Measurements from ENCODE around the gene IMP4.
A peak's percentile ranks its signal among the peaks of the same experiment; 100 is the strongest.

IMP4 gene

GRCh38 chr2:130369965-130370341, 27.3 kb downstream of the IMP4 start:
- in situ Hi-C loops (cut with MboI; ENCODE audit: low pct_unique_long_range_greater_than_20kb, low sequenced_read_pairs, unreplicated experiment), result no loop called here
- no peak for TF ChIP-seq CTCF (IDR thresholded peaks at IDR 0.05; ENCODE audit: extremely low read depth, insufficient read depth, missing control alignments)
- no peak for DNase-seq (ENCODE audit: low spot score)

DNA sequence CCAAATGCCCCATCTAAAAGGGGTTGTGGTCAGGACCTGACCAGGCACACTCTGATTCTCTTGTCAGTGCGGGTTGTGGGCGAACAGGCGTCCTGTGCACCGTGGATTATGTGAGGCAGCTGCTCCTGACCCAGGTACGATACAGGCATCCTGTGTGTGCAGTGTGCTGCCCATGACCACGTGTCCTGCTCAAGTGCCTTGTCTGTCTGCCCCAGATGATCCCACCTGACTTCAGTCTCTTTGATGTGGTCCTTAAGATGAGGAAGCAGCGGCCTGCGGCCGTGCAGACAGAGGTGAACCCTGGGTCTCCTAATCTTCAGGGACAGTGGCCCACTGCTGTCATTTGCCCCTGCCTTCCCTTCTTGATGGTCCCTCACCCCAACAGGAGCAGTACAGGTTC, 27.8 kb downstream of the IMP4 start:
- TF ChIP-seq CTCF (IDR thresholded peaks at IDR 0.05; ENCODE audit: extremely low read depth, insufficient read depth, missing control alignments), result no peak

DNA sequence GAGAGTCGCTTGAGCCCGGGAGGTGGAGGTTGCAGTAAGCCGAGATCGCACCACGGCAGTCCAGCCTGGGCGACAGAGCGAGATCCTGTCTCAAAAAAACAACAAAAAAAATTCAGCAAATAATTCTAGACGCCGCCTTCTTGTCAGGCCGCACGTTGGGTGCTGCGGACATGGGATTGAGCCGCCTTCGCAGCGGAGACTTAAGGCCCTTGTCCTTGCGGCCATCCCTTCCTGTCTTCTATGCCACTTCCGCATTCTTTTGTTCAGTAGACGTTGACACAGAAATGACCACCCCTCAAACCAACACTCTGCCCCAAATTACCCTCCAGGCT, 29.0 kb downstream of the IMP4 start:
- no peak for DNase-seq (ENCODE audit: low spot score)
- in situ Hi-C loops (cut with MboI; ENCODE audit: low pct_unique_long_range_greater_than_20kb, low sequenced_read_pairs, unreplicated experiment), result no loop called here
- TF ChIP-seq CTCF (IDR thresholded peaks at IDR 0.05; ENCODE audit: extremely low read depth, insufficient read depth, missing control alignments), result no peak

More for the DNA sequence above, 27.8 kb downstream of the IMP4 start:
- peak; percentile 48 for DNase-seq (ENCODE audit: low spot score)
- in situ Hi-C loops (cut with MboI; ENCODE audit: low pct_unique_long_range_greater_than_20kb, low sequenced_read_pairs, unreplicated experiment), result no loop called here

DNA sequence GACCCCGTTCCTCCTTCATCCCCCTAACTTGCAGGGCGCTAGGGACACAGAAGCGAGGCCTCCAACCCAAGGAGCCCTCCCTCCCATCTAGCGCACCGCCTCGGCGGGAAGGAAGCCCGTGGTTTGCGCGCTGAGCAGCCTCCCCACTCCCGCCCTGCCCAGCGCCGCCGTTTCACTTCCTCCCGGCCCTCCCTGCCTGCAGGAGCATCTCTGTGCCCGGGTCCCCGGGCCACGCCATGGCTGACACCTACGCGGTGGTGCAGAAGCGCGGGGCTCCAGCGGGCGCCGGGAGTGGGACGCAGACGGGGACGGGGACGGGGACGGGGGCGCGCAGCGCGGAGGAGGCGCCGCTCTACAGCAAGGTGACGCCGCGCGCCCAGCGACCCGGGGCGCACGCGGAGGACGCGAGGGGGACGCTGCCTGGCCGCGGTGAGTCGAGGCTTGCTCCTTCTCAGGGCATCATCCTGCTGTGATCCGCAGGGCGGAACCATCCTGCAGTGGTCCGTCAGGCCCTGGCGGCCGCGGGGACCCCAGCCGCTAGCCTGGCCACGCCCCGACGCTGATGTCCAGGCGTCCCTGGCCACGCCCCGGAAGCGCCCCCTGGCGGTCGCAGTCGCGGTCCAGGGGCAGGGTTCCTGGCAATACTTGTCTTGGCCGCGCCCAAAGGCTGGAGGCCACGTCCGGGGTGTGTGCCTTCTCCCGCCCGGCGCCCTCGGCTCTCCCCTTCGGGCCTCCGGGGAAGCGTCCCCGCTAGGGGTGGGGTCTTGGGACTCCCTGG, 29.5 kb downstream of the IMP4 start:
- DNase-seq (ENCODE audit: low spot score), result peak; percentile 90
- in situ Hi-C loops (cut with MboI; ENCODE audit: low pct_unique_long_range_greater_than_20kb, low sequenced_read_pairs, unreplicated experiment), result no loop called here
- TF ChIP-seq CTCF (IDR thresholded peaks at IDR 0.05; ENCODE audit: extremely low read depth, insufficient read depth, missing control alignments), result peak; percentile 92

- in situ Hi-C loops (cut with MboI; ENCODE audit: low pct_unique_long_range_greater_than_20kb, low sequenced_read_pairs, unreplicated experiment), result no loop called here
- no peak for DNase-seq (ENCODE audit: low spot score)
- TF ChIP-seq CTCF (IDR thresholded peaks at IDR 0.05; ENCODE audit: extremely low read depth, insufficient read depth, missing control alignments), result no peak
Measured at GRCh38 chr2:130372833-130373807, 30.4 kb downstream of the IMP4 start.

GRCh38 chr2:130373808-130374365, 31.2 kb downstream of the IMP4 start:
- no peak for DNase-seq (ENCODE audit: low spot score)
- in situ Hi-C loops (cut with MboI; ENCODE audit: low pct_unique_long_range_greater_than_20kb, low sequenced_read_pairs, unreplicated experiment), result no loop called here
- TF ChIP-seq CTCF (IDR thresholded peaks at IDR 0.05; ENCODE audit: extremely low read depth, insufficient read depth, missing control alignments), result no peak
